ENCODE measurements around the gene SBF2.

DNA sequence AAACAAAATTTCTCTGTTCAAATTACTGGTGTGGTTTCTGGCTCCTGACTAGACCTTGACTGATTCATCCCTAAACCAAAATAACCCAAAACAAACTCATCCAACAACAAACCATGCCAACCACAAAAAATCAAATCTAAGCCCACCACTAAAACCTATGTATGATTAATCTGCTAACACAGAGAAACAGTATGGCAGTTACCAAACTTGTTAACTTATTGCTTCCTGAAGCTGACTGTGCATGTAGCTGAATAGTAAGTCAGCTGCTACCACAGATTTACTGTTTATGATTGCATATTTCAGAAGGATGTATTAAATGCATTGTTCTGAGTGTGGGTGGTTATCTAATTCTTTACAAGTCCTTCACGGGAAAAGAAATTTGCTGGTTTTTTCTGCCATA lies 399.0 kb downstream of the SBF2 start:
- TF ChIP-seq, protein P1, sequence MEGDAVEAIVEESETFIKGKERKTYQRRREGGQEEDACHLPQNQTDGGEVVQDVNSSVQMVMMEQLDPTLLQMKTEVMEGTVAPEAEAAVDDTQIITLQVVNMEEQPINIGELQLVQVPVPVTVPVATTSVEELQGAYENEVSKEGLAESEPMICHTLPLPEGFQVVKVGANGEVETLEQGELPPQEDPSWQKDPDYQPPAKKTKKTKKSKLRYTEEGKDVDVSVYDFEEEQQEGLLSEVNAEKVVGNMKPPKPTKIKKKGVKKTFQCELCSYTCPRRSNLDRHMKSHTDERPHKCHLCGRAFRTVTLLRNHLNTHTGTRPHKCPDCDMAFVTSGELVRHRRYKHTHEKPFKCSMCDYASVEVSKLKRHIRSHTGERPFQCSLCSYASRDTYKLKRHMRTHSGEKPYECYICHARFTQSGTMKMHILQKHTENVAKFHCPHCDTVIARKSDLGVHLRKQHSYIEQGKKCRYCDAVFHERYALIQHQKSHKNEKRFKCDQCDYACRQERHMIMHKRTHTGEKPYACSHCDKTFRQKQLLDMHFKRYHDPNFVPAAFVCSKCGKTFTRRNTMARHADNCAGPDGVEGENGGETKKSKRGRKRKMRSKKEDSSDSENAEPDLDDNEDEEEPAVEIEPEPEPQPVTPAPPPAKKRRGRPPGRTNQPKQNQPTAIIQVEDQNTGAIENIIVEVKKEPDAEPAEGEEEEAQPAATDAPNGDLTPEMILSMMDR (conservative IDR thresholded peaks at IDR 0.05 in 1 of 2, IDR thresholded peaks at IDR 0.05 in 1 of 2; ENCODE audit: extremely low read depth in 1 of 2, insufficient read depth in 1 of 2, low read depth in 1 of 2, low read length in 2 of 2), result no peak
- no peak for TF ChIP-seq EZH2 (IDR thresholded peaks at IDR 0.05; ENCODE audit: borderline replicate concordance, low read length)

Measured in mammary epithelial cell (primary cell).